D721Med (cell line): ENCODE results near the gene MLC1.

Source experiments
- DNase-seq: peaks from one replicate; pipeline ENCODE4 v3.0.0; 2011; ENCODE audit warnings: low spot score; ENCODE audit not compliant: insufficient read length
- FAIRE-seq: peaks from 2 replicates; lab custom pipeline; 2011; peaks lifted over from hg19 to GRCh38; lab: Jason Lieb, UNC
- CTCF ChIP-seq: IDR thresholded peaks from 2 replicates; pipeline ENCODE4 v1.5.1; 2012; ENCODE audit warnings: mild to moderate bottlenecking, control low read depth; ENCODE audit not compliant: insufficient read depth; ENCODE audit errors: missing control alignments

Gene MLC1

GRCh38 chr22:50085211-50085972 is at the start of gene MLC1:
Gene MLC1, minus strand, starts transcription at chr22:50085426. Its CDS starts 524 bp downstream, at chr22:50084902.
- DNase-seq (no peak), FAIRE-seq (no peak)
- no peak for TF ChIP-seq CTCF

- no peak for TF ChIP-seq CTCF
- FAIRE-seq: no peak
- DNase-seq: no peak
Observed at GRCh38 chr22:50134481-50134880, 49.3 kb upstream of the MLC1 start.

GRCh38 chr22:50131894-50132293 is 46.7 kb upstream of the MLC1 start:
- FAIRE-seq: no peak
- no peak for TF ChIP-seq CTCF
- DNase-seq: no peak

GRCh38 chr22:50129121-50129736 is 44.0 kb upstream of the MLC1 start:
- no peak for DNase-seq
- TF ChIP-seq CTCF: no peak
- no peak for FAIRE-seq

GRCh38 chr22:50125029-50125428 is 39.8 kb upstream of the MLC1 start:
- DNase-seq (no peak), FAIRE-seq (no peak)
- no peak for TF ChIP-seq CTCF

GRCh38 chr22:50123119-50123518 is 37.9 kb upstream of the MLC1 start:
- TF ChIP-seq CTCF: no peak
- FAIRE-seq (no peak), DNase-seq (no peak)

GRCh38 chr22:50121202-50121740 is 36.0 kb upstream of the MLC1 start:
- DNase-seq: no peak
- no peak for TF ChIP-seq CTCF
- FAIRE-seq: no peak
